Measurements from ENCODE around the gene MZB1. TPM values are rescaled to one million over a fixed set of nuclear protein-coding genes. Genes with fewer than 3 reads are reported as not detected.

Gene MZB1
- polyA plus RNA-seq, 1 experiment = not detected

GRCh38 chr5:139377226-139377625 is 12.5 kb downstream of the MZB1 start:
- CTCF ChIA-PET = no interaction called here
- no peak for TF ChIP-seq CTCF (IDR thresholded peaks at IDR 0.05; ENCODE audit: low read depth, low read length)

GRCh38 chr5:139376364-139376763 is 13.3 kb downstream of the MZB1 start:
- ChIA-PET CTCF (no interaction called here), POLR2A (no interaction called here)
- Histone ChIP-seq H3K27ac (ENCODE audit: low read depth, low read length) (no peak overlapping the region), H3K27me3 (ENCODE audit: control insufficient read depth, insufficient read depth, low read length) (no peaks in the 10 kb centered on the region), H3K9me3 (ENCODE audit: control insufficient read depth, insufficient read depth, low read length) (no peaks in the 10 kb centered on the region; the same call in 1 of the 2 replicates), H3K4me3 (ENCODE audit: low read depth, low read length) (no peak overlapping the region)
- TF ChIP-seq CTCF (IDR thresholded peaks at IDR 0.05; ENCODE audit: low read depth, low read length) = no peak
- DNase-seq (ENCODE audit: low read depth, low spot score) = no peak

More at GRCh38 chr5:139377226-139377625, 12.5 kb downstream of the MZB1 start:
- no peaks in the 10 kb centered on the region for H3K27me3 ChIP-seq (ENCODE audit: control insufficient read depth, insufficient read depth, low read length)
- H3K9me3 ChIP-seq (ENCODE audit: control insufficient read depth, insufficient read depth, low read length) = no peaks in the 10 kb centered on the region; the same call in 1 of the 2 replicates
- DNase-seq (ENCODE audit: low read depth, low spot score) = no peak
- no peak overlapping the region for H3K4me3 ChIP-seq (ENCODE audit: low read depth, low read length)
- peak overlapping the region; percentile 21 for H3K27ac ChIP-seq (ENCODE audit: low read depth, low read length)
- POLR2A ChIA-PET = no interaction called here

GRCh38 chr5:139374909-139375308 is 14.8 kb downstream of the MZB1 start:
- H3K4me3 ChIP-seq (ENCODE audit: low read depth, low read length) = no peak overlapping the region
- CTCF ChIA-PET = no interaction called here
- POLR2A ChIA-PET = interaction anchor here (1.4 kb wide), 1 partner anchor 33 kb away, joined by 5 read pairs; the partner anchor contains the start of gene PAIP2
- no peak overlapping the region for H3K27ac ChIP-seq (ENCODE audit: low read depth, low read length)
- no peak for DNase-seq (ENCODE audit: low read depth, low spot score)
- TF ChIP-seq CTCF (IDR thresholded peaks at IDR 0.05; ENCODE audit: low read depth, low read length) = no peak
- H3K9me3 ChIP-seq (ENCODE audit: control insufficient read depth, insufficient read depth, low read length) = no peaks in the 10 kb centered on the region; the same call in 1 of the 2 replicates
- no peaks in the 10 kb centered on the region for H3K27me3 ChIP-seq (ENCODE audit: control insufficient read depth, insufficient read depth, low read length)

- ChIA-PET POLR2A (no interaction called here), CTCF (interaction anchor here (0.6 kb wide), 1 partner anchor 742 kb away, joined by 4 read pairs; no protein-coding TSS in a partner anchor)
- H3K27me3 ChIP-seq (ENCODE audit: control insufficient read depth, insufficient read depth, low read length) = no peaks in the 10 kb centered on the region
- TF ChIP-seq CTCF (IDR thresholded peaks at IDR 0.05; ENCODE audit: low read depth, low read length) = no peak
- no peak overlapping the region for H3K4me3 ChIP-seq (ENCODE audit: low read depth, low read length)
- no peak for DNase-seq (ENCODE audit: low read depth, low spot score)
- H3K9me3 ChIP-seq (ENCODE audit: control insufficient read depth, insufficient read depth, low read length) = no peaks in the 10 kb centered on the region
- H3K27ac ChIP-seq (ENCODE audit: low read depth, low read length) = no peak overlapping the region
Observed at GRCh38 chr5:139371482-139372435, 18.0 kb downstream of the MZB1 start.

- no peak for TF ChIP-seq CTCF (IDR thresholded peaks at IDR 0.05; ENCODE audit: low read depth, low read length)
- Histone ChIP-seq H3K27ac (ENCODE audit: low read depth, low read length) (peak overlapping the region; percentile 54), H3K4me3 (ENCODE audit: low read depth, low read length) (no peak overlapping the region), H3K9me3 (ENCODE audit: control insufficient read depth, insufficient read depth, low read length) (no peaks in the 10 kb centered on the region), H3K27me3 (ENCODE audit: control insufficient read depth, insufficient read depth, low read length) (no peaks in the 10 kb centered on the region)
- CTCF ChIA-PET = interaction anchor here (0.8 to 1.2 kb wide), 2 partner anchors 27 to 53 kb away, joined by 3 to 4 read pairs; partner anchors contain the start of gene PAIP2
- no peak for DNase-seq (ENCODE audit: low read depth, low spot score)
- POLR2A ChIA-PET = no interaction called here
Observed at GRCh38 chr5:139369181-139369580, 20.5 kb downstream of the MZB1 start.
